Measurements from ENCODE around the gene MERTK.
"Not testable (repeated sequence)": the region's sequence is repeated elsewhere in the genome, so short reads cannot be mapped to it uniquely, and the experiment has no call there.

Gene MERTK

GRCh38 chr2:111945444-111946293, 47.3 kb downstream of the MERTK start:
- no peak for DNase-seq (ENCODE audit: low read depth, low spot score)

DNA sequence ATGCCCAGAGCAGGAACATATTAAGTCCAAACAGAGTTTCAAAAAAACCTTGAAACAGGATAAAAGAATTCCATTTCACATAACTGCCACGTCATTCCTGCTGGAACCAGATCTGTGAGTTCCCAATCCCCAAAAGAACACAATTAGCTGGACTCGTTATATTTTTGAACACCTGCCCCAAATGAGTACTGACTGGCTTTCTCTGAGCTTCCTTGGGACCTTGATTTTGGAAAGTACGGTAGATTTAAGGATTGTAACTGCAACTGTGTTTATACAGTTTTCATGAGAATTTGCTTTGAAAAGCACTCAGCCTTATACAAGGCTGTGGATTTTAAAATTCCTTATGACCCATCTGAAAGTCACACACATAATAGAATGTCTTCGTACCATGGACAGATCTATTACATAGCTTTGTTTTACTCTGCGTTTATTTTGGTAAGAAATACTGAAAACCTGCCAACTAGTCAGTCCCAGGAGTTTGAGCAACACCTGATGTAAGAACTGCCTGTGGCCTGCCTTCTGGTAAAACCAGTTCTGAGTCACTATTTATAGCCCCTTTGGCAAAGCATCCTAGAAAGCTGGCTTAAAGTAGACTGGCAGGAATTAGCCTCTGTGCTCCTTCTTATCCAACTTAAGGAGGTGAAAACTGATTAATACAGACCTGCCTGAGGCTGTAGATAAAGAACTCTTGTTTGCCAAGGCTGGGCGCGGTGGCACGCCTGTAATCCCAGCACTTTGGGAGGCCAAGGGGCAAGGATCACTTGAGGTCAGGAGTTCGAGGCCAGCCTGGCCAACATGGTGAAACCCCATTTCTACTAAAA, 48.1 kb downstream of the MERTK start:
- no peak for DNase-seq (ENCODE audit: low read depth, low spot score)

DNA sequence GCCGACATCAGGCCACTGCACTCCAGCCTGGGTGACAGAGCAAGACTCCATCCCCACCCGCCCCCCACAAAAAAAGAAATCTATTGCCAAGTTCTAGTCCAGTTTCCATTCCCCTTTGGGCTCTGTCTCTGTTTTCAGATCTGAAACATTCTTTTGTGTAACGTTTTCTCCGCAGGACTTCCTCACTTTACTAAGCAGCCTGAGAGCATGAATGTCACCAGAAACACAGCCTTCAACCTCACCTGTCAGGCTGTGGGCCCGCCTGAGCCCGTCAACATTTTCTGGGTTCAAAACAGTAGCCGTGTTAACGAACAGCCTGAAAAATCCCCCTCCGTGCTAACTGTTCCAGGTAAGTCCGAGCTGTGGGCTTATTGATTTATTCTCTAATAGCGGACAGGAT, 48.8 kb downstream of the MERTK start:
- no peak for DNase-seq (ENCODE audit: low read depth, low spot score)

DNA sequence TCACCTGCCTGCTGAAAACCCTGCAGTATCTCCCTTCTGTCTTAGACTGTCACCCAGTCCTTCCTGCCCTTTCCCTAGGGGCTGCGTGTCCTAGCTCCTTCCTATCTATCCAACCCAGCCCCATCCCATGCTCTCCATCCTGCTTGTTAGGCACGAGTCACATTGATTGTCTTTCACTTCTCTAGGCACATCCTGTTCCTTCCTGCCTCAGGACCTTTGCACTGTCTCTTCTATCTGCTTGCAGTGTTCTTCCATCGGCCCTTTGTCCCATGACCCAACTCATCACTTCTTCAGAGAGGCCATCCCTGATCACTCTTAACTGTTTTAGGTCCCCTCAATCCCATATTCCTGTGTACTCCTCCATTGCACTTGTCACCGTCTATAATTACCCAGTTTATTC, 50.4 kb downstream of the MERTK start:
- DNase-seq (ENCODE audit: low read depth, low spot score): no peak

DNA sequence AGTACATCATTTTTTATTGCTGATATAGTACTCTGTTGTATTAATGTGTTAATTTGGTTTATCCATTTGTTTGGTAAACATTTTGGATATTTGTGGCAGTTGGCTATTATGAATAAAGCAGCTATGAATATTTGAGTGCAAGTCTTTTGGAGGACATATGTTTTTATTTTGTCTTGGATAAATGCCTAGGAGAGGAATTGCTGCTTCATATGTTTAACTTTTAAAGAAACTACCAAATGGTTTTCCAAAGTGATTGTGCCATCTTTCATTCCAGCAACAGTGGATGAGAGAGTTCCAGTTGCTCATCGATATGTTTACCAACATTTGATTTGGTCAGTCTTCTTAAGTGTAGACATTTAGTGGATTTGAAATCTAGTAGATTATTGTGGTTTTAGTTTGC, 51.8 kb downstream of the MERTK start:
- no peak for DNase-seq (ENCODE audit: low read depth, low spot score)

DNA sequence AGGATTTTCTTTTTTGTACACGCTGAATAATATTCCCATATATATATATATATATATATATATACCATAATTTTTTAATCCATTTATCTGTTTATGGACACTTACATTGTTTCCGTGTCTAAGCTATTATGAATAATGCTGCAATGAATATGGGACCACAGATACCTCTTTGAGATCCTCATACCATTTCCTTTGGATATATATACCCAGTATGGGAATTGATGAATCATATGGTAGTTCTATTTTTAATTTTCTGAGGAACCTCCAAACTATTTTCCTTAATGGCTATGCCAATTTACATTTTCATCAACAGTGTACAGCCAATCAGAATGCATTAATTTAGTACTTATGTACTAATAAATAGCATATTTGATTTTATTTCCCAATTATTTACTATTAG, 53.1 kb downstream of the MERTK start:
- no peak for DNase-seq (ENCODE audit: low read depth, low spot score)

GRCh38 chr2:111952871-111953452, 54.6 kb downstream of the MERTK start:
- DNase-seq (ENCODE audit: low read depth, low spot score): no peak

DNA sequence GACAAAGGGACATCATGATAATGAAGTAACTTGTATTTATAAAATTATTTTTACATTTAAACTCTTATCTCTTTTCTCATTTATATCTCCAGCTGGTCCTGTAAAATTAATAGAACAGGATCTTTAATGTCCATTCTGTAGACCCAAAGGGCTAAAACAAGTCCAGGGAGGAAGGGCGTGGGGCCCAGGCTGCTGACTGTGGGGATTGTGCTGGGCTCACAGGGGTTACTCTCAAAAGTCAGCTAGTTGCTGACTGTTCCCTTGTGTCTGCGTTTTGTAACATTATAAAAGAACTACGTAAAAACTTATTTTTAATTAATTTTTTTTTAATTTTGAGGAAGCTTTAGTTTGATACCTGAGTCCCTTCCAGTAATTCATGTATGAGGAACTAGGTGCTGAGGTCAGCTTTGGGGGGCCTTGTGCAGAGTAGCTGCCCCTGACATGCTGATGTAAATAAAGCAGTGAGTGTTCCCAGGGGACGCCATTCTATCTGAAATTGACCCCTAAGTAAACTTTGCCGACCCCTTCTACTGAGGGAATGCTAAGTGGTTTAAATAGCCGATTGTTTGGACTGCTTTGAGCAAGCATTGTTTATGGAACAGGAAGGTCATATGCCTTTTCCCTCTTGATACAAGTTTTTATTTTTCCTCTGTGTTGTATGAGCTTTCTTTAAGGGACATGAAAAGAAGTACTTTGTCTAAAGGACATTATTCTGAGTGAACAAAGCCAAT, 56.4 kb downstream of the MERTK start:
- no peak for DNase-seq (ENCODE audit: low read depth, low spot score)

GRCh38 chr2:111957872-111958354, 59.5 kb downstream of the MERTK start:
- DNase-seq (ENCODE audit: low read depth, low spot score): no peak

- DNase-seq (ENCODE audit: low read depth, low spot score): no peak
Measured at GRCh38 chr2:111958901-111959300, 60.5 kb downstream of the MERTK start.

DNA sequence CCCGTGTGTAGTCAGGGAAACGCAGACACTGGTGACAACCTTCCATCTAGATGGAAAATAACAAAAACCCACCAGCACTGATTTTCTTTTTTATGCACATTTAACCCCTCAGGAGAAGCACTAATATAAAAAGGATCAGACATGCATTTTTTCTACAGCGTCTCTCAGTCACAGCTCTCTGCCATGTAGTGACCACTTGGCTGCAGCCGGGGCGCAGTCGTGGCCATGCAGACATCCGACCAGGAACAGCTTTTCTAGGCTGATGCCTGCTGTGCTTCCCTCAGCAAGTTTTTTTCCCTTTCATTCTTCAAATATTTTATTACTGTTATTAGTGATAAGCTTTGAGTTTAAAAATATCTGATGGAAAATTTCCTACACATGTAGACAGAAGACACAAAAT, 63.3 kb downstream of the MERTK start:
- no peak for DNase-seq (ENCODE audit: low read depth, low spot score)

- DNase-seq (ENCODE audit: low read depth, low spot score): not testable (repeated sequence)
Measured at GRCh38 chr2:111963086-111963485, 64.7 kb downstream of the MERTK start.

DNA sequence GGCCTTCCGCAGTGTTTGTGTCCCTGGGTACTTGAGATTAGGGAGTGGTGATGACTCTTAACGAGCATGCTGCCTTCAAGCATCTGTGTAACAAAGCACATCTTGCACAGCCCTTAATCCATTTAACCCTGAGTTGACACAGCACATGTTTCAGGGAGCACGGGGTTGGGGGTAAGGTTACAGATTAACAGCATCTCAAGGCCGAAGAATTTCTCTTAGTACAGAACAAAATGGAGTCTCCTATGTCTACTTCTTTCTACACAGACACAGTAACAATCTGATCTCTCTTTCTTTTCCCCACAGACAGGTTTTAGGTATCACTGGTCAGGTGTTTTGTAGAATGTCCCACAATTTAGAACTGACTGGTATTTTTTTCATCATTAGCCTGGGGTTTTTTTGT, 65.1 kb downstream of the MERTK start:
- DNase-seq (ENCODE audit: low read depth, low spot score): not testable (repeated sequence)

DNA sequence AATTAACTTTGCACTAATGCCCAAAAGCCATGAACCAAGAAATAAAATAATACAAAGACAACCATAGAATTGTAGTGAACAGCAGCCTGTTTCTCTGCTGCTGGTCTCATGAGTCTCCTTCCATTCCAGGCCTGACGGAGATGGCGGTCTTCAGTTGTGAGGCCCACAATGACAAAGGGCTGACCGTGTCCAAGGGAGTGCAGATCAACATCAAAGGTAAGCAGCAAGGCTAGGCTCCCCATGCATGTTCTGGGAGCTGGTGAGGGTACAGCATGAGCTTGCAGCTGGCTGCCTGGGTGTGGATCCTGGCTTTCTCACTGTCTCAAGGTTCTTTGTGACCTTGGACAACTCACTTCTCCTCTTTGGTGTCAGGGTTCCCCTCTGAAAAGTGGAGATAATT, 66.7 kb downstream of the MERTK start:
- no peak for DNase-seq (ENCODE audit: low read depth, low spot score)

GRCh38 chr2:111966241-111966640, 67.8 kb downstream of the MERTK start:
- no peak for DNase-seq (ENCODE audit: low read depth, low spot score)

- no peak for DNase-seq (ENCODE audit: low read depth, low spot score)
Measured at GRCh38 chr2:111967018-111967417, 68.6 kb downstream of the MERTK start.

DNA sequence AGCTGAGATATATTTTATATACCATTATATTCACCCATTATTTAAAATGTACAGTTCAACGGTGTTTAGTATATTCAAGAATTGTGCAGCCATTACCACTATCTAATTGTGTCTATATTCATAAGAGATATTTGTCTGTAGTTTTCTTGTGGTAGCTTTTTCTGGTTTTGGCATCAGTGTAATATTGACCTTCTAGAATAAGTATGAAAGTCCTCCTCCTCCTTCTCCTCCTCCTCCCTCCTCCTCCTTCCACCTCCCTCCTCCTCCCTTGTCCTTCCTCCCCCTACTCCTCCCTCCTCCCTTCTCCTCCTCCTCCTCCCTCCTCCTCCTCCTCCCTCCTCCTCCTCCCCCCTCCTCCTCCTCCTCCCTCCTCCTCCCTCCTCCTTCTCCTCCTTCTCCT, 72.0 kb downstream of the MERTK start:
- DNase-seq (ENCODE audit: low read depth, low spot score): no peak

DNA sequence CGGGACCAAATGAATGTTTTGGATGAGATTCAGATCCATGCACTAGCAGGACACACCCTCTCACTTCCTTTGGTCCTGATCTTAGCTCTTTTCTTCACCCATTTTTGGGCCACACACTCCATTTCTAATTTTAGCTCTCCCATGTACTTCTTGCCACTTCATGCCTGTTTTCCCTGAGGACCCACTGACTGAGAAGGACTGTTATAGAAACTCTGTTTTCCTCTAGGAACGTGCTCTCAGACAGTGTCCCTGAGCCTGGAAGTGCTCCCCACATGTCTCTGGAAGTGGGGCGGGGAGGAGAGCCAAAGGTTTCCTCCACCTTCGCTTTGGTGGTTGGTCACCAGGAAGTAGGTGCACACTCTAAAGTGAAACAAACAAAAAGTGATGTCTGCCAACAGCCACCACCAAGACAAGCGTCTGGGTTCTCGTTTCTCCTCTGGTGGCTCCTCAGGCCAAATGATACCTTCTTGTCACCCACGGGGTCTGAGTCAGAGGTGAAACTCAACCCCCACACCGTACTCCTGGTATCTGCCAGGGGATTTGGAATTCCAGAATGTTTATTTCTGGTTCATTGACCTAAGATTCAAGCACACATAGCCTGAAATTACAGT, 74.7 kb downstream of the MERTK start:
- DNase-seq (ENCODE audit: low read depth, low spot score): no peak

DNA sequence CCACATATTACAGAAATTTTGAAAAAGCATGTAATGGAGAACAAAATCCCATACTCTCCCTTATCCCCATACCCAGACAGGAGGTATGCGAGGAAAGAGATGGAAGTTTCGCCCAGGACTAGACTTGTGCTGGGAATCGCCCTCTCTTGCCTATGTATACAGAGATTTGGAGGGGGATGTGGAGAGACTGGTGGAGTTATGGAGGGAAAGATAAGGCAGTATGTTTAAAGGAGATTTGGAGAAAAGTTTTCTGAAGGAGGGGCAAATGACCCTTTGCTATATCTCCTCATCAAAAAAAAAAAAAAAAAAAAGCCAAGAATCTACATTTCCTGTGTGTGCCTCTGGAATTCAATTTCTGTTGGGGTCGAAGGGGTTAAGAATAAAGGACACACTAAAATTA, 75.3 kb downstream of the MERTK start:
- DNase-seq (ENCODE audit: low read depth, low spot score): no peak

DNA sequence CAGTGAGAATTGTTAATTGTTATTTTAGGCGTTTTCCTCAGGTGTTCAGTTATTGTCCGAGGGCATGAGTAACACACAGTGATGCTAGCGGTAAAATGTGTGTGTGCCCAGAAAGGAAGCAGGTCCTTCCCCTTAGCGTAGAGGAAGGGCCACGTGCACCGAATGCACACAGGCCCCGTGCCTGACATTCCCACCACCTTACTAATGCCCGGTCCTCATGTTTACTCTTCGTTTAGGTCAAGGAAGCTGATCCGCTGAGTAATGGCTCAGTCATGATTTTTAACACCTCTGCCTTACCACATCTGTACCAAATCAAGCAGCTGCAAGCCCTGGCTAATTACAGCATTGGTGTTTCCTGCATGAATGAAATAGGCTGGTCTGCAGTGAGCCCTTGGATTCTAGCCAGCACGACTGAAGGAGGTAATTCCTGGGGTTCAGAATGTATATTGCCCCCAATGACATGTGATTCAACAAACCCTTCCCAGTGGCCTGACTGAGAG, 76.7 kb downstream of the MERTK start:
- DNase-seq (ENCODE audit: low read depth, low spot score): no peak

DNA sequence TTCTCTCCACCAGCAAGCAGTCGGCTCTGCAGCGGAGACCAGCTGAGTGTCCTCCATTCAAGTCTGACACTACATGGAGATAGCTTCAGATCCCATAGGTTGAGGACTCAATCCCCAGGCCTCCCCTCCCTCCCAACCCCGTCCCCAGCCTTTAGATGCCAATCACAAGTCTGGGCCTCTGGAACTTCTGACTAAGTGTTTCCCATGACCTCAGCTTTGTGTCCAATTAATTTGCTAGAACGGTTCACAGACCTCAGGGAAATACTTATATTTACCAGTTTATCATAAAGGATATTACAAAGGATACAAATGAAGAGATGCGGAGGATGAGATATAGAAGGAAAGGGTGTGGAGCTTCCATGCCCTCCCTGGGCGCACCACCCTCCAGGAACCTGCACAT, 77.4 kb downstream of the MERTK start:
- no peak for DNase-seq (ENCODE audit: low read depth, low spot score)
